Brain microvascular endothelial cell (primary cell): Measurements from ENCODE around the gene VRTN.

ENCODE experiments used
- DNase-seq: peaks from one replicate; pipeline ENCODE4 v3.0.0-alpha.2; 2020
- H3K27ac ChIP-seq: fragments of 250-450 bp; sonication (Bioruptor Pico); 2 replicates; pipeline ENCODE4 v1.5.1; 2020; ENCODE audit warnings: mild to moderate bottlenecking, moderate library complexity
- H3K27me3 ChIP-seq: fragments of 250-450 bp; sonication (Bioruptor Pico); replicated peaks from 2 replicates; pipeline ENCODE4 v1.5.1; 2020; ENCODE audit warnings: mild to moderate bottlenecking
- H3K36me3 ChIP-seq: fragments of 250-450 bp; sonication (Bioruptor Pico); replicated peaks from 2 replicates; pipeline ENCODE4 v1.5.1; 2020; ENCODE audit warnings: mild to moderate bottlenecking
- H3K4me3 ChIP-seq: 2 replicates; pipeline ENCODE4 v1.5.1; 2011; ENCODE audit warnings: low read depth, mild to moderate bottlenecking, control low read depth, low read length, moderate library complexity
- CTCF ChIP-seq: IDR thresholded peaks from 2 replicates; pipeline ENCODE4 v1.5.1; 2011; ENCODE audit warnings: low read depth, mild to moderate bottlenecking, moderate library complexity, low read length, control low read depth, inconsistent platforms; ENCODE audit errors: missing control alignments
- in situ Hi-C: cut with HindIII; loops from 2 replicates; pipeline ENCODE4 v1.10.0; 2017; ENCODE audit warnings: low sequenced_read_pairs, low pct_ligation_motif_present

The VRTN gene, protein sequence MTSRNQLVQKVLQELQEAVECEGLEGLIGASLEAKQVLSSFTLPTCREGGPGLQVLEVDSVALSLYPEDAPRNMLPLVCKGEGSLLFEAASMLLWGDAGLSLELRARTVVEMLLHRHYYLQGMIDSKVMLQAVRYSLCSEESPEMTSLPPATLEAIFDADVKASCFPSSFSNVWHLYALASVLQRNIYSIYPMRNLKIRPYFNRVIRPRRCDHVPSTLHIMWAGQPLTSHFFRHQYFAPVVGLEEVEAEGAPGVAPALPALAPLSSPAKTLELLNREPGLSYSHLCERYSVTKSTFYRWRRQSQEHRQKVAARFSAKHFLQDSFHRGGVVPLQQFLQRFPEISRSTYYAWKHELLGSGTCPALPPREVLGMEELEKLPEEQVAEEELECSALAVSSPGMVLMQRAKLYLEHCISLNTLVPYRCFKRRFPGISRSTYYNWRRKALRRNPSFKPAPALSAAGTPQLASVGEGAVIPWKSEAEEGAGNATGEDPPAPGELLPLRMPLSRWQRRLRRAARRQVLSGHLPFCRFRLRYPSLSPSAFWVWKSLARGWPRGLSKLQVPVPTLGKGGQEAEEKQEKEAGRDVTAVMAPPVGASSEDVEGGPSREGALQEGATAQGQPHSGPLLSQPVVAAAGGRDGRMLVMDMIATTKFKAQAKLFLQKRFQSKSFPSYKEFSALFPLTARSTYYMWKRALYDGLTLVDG

DNA sequence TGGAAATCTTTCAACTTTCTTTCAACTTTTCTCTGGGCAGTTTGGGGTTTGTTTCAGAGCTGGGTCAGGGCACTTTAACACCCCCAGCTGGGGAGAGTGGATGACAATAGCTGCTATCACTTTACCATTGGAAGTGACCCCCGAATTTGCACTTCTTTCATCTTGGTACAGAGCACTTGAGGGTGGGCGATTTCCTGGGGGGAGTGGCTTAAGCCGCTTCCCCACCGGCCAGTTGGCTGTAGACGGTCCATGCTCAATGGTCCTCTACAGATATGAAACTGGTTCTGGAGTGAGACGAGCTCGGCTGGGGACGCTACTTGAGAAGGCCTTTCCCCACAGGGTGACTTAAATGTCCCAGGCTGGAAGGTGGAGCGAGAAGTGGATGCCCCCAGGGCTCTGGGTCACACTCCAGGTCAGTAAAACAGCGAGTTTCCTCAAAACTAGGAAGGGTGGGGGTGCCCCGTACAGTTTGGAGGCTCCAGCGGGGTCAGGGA, at the start of gene VRTN:
VRTN (plus strand) TSS at position 231 of the 494 bp plus-strand sequence. CDS start 8,313 bp downstream, outside the sequence.
- in situ Hi-C loops = no loop called here
- no peak for DNase-seq
- TF ChIP-seq CTCF = no peak
- Histone ChIP-seq H3K27me3 (peaks cover 23% of the 10 kb centered on the region), H3K27ac (no peak within 1 kb of the TSS), H3K4me3 (no peak within 1 kb of the TSS), H3K36me3 (no peaks in the 10 kb centered on the region)

- no peaks in the 10 kb centered on the region for H3K27me3 ChIP-seq
- TF ChIP-seq CTCF = no peak
- peak; percentile 34 for DNase-seq
- no peak overlapping the region for H3K4me3 ChIP-seq
- no peak overlapping the region for H3K27ac ChIP-seq
- in situ Hi-C loops = no loop called here
- H3K36me3 ChIP-seq = peaks cover 26% of the 10 kb centered on the region
Observed at GRCh38 chr14:74299061-74299545, 49.2 kb upstream of the VRTN start.

DNA sequence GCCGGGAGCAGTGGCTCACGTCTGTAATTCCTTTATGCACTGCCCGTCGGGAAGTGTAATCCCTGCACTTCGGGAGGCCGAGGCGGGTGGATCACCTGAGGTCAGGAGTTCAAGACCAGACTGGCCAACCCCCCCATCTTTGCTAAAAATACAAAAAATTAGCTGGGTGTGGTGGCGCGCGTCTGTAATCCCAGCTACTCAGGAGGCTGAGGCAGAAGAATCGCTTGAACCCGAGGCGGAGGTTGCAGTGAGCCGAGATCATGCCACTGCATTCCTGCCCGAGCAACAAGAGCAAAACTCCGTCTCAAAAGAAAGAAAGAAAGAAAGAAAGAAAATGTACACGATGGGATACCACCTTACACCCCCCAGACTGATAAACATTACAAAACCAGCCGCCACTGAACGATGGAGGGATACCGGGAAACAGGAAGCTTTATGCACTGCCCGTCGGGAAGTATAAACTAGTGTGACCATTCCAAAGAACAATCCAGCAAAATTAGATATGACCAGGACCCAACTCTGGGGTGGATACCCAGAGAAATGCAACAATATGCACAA, 46.6 kb upstream of the VRTN start:
- in situ Hi-C loops = no loop called here
- Histone ChIP-seq H3K4me3 (peak overlapping the region; percentile 88), H3K36me3 (peaks cover 18% of the 10 kb centered on the region), H3K27ac (no peak overlapping the region), H3K27me3 (no peaks in the 10 kb centered on the region)
- DNase-seq = no peak
- TF ChIP-seq CTCF = no peak

GRCh38 chr14:74302152-74302628, 46.1 kb upstream of the VRTN start:
- Histone ChIP-seq H3K36me3 (peaks cover 18% of the 10 kb centered on the region), H3K27me3 (no peaks in the 10 kb centered on the region), H3K27ac (peak overlapping the region; percentile 17), H3K4me3 (peak overlapping the region; percentile 88)
- in situ Hi-C loops = no loop called here
- DNase-seq = peak; percentile 52
- peak; percentile 63 for TF ChIP-seq CTCF

GRCh38 chr14:74302634-74303569, 45.4 kb upstream of the VRTN start, which contains the start of gene ABCD4:
Gene ABCD4, minus strand, starts transcription at chr14:74302934. Its CDS starts 22 bp downstream, at chr14:74302912.
- DNase-seq = peak; percentile 94
- Histone ChIP-seq H3K36me3 (peaks cover 13% of the 10 kb centered on the region), H3K4me3 (peak within 1 kb of the TSS; percentile 88), H3K27ac (peak within 1 kb of the TSS; percentile 17), H3K27me3 (no peaks in the 10 kb centered on the region)
- in situ Hi-C loops = no loop called here
- peak; percentile 55 for TF ChIP-seq CTCF
